ENCODE measurements around the gene FGFRL1.

The FGFRL1 gene

DNA sequence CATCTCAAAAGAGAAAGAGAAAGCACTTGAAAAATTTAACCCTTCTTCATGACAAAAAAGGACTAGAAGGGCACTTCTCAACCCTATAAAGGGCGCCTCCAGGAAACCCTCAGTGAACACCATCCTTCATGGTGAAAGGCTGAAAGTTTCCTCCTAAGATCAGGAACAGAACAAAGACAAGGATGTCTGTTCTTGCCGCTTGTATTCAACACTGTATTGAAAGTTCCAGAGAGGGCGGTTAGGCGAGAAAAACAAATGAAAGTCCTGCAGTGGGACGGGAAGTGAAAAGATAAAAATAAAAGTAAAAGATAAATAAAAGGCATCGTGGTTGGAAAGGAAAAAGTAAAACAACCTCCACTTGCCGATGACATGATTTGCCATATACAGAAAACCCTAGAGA is 51.0 kb downstream of the FGFRL1 start:
- Histone ChIP-seq H4K20me1 (ENCODE audit: insufficient read depth, low read length) (no peaks in the 10 kb centered on the region), H3K4me2 (ENCODE audit: low read length) (no peak overlapping the region), H3K27me3 (ENCODE audit: insufficient read depth, low read length) (no peaks in the 10 kb centered on the region), H3K9ac (ENCODE audit: low read length) (no peak overlapping the region), H3K36me3 (ENCODE audit: insufficient read depth, low read length) (no peaks in the 10 kb centered on the region), H3K27ac (ENCODE audit: low read depth, low read length, poor library complexity, severe bottlenecking) (no peak overlapping the region), H3F3A (ENCODE audit: insufficient read depth, low read length) (no peaks in the 10 kb centered on the region), H3K79me2 (ENCODE audit: insufficient read depth, low read length) (no peaks in the 10 kb centered on the region), H2AFZ (ENCODE audit: low read length) (no peak overlapping the region), H3K4me1 (ENCODE audit: insufficient read depth, low read length, severe bottlenecking) (no peaks in the 10 kb centered on the region), H3K4me3 (ENCODE audit: low read depth, low read length, poor library complexity, severe bottlenecking) (no peak overlapping the region), H3K9me3 (ENCODE audit: low read length) (no peaks in the 10 kb centered on the region), H3K9me2 (ENCODE audit: low read depth, low read length) (no peaks in the 10 kb centered on the region)
- TF ChIP-seq EZH2 (IDR thresholded peaks at IDR 0.05; ENCODE audit: borderline replicate concordance, low read length): no peak
- TF ChIP-seq, protein P1, sequence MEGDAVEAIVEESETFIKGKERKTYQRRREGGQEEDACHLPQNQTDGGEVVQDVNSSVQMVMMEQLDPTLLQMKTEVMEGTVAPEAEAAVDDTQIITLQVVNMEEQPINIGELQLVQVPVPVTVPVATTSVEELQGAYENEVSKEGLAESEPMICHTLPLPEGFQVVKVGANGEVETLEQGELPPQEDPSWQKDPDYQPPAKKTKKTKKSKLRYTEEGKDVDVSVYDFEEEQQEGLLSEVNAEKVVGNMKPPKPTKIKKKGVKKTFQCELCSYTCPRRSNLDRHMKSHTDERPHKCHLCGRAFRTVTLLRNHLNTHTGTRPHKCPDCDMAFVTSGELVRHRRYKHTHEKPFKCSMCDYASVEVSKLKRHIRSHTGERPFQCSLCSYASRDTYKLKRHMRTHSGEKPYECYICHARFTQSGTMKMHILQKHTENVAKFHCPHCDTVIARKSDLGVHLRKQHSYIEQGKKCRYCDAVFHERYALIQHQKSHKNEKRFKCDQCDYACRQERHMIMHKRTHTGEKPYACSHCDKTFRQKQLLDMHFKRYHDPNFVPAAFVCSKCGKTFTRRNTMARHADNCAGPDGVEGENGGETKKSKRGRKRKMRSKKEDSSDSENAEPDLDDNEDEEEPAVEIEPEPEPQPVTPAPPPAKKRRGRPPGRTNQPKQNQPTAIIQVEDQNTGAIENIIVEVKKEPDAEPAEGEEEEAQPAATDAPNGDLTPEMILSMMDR (IDR thresholded peaks at IDR 0.05; ENCODE audit: low read length): no peak

DNA sequence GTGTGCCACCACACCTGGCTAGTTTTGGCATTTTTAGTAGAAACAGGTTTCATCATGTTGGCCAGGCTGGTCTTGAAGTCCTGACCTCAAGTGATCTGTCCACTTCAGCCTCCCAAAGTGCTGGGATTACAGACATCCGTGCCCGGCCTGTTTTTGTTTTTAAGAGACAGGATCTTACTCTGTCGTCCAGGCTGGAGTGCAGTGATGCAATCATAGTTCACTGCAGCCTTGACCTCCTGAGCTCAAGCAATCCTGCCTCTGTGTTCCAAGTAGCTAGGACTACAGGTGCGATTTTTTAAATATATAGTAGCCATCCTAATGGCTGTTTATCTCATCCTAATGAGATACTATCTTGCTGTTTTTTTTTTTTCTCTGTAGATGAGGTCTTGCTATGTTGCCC is 54.3 kb downstream of the FGFRL1 start:
- Histone ChIP-seq H3K4me1 (ENCODE audit: insufficient read depth, low read length, severe bottlenecking) (no peaks in the 10 kb centered on the region), H3K9ac (ENCODE audit: low read length) (no peak overlapping the region), H3K4me2 (ENCODE audit: low read length) (no peak overlapping the region), H3K79me2 (ENCODE audit: insufficient read depth, low read length) (no peaks in the 10 kb centered on the region), H3K9me3 (ENCODE audit: low read length) (no peaks in the 10 kb centered on the region), H2AFZ (ENCODE audit: low read length) (no peak overlapping the region), H3K27ac (ENCODE audit: low read depth, low read length, poor library complexity, severe bottlenecking) (no peak overlapping the region), H3F3A (ENCODE audit: insufficient read depth, low read length) (no peaks in the 10 kb centered on the region), H3K27me3 (ENCODE audit: insufficient read depth, low read length) (no peaks in the 10 kb centered on the region), H3K4me3 (ENCODE audit: low read depth, low read length, poor library complexity, severe bottlenecking) (no peak overlapping the region), H4K20me1 (ENCODE audit: insufficient read depth, low read length) (no peaks in the 10 kb centered on the region), H3K9me2 (ENCODE audit: low read depth, low read length) (no peaks in the 10 kb centered on the region), H3K36me3 (ENCODE audit: insufficient read depth, low read length) (no peaks in the 10 kb centered on the region)
- TF ChIP-seq EZH2 (IDR thresholded peaks at IDR 0.05; ENCODE audit: borderline replicate concordance, low read length): no peak
- TF ChIP-seq, protein P1 (IDR thresholded peaks at IDR 0.05; ENCODE audit: low read length): no peak

DNA sequence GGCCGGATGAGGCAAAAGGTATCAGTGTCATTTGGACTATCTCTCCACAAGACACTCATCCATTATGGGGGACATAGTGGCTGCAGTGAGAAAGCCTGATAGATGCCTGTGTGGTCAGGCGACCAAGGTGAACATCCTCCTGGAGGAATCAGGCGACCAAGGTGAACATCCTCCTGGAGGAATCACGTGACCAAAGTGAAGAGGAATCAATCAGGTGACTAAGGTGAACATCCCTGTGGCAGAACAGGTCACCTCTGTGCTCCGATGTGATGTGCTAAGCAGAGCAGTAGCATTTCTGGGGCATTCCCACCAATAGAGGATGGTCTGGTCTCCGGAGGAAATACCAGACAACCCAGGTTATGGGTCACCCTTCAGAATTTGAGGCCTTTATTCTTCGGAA is 58.0 kb downstream of the FGFRL1 start:
- Histone ChIP-seq H3K4me1 (ENCODE audit: insufficient read depth, low read length, severe bottlenecking) (no peaks in the 10 kb centered on the region), H3K4me3 (ENCODE audit: low read depth, low read length, poor library complexity, severe bottlenecking) (no peak overlapping the region), H3K79me2 (ENCODE audit: insufficient read depth, low read length) (no peaks in the 10 kb centered on the region), H3K27me3 (ENCODE audit: insufficient read depth, low read length) (no peaks in the 10 kb centered on the region), H2AFZ (ENCODE audit: low read length) (no peak overlapping the region), H3F3A (ENCODE audit: insufficient read depth, low read length) (no peaks in the 10 kb centered on the region), H3K9me3 (ENCODE audit: low read length) (no peaks in the 10 kb centered on the region), H3K9me2 (ENCODE audit: low read depth, low read length) (no peaks in the 10 kb centered on the region), H3K36me3 (ENCODE audit: insufficient read depth, low read length) (no peaks in the 10 kb centered on the region), H3K4me2 (ENCODE audit: low read length) (no peak overlapping the region), H4K20me1 (ENCODE audit: insufficient read depth, low read length) (no peaks in the 10 kb centered on the region), H3K27ac (ENCODE audit: low read depth, low read length, poor library complexity, severe bottlenecking) (no peak overlapping the region), H3K9ac (ENCODE audit: low read length) (no peak overlapping the region)
- no peak for TF ChIP-seq EZH2 (IDR thresholded peaks at IDR 0.05; ENCODE audit: borderline replicate concordance, low read length)
- TF ChIP-seq, protein P1 (IDR thresholded peaks at IDR 0.05; ENCODE audit: low read length): no peak

Measured in OCI-LY1 (cell line).